OCI-LY7 (cell line): ENCODE measurements around the gene MYLK4. TPM values are rescaled to one million over a fixed set of nuclear protein-coding genes. Genes with fewer than 3 reads are reported as not detected.
"Not testable (repeated sequence)": the region's sequence is repeated elsewhere in the genome, so short reads cannot be mapped to it uniquely, and the experiment has no call there.

Source experiments
- BruUV-seq: library from RNA; stranded (reverse); fragments of 400-500 nt; replicated peaks from 2 replicates; lab custom pipeline; 2021; lab: Mats Ljungman, UMichigan
- CTCF ChIA-PET: fragments of 300-600 bp; sonication (Branson Sonifier 250); formaldehyde crosslinking; loops from one replicate; lab custom pipeline; 2022; ENCODE audit warnings: antibody characterized with exemption; ENCODE audit not compliant: unreplicated experiment; lab: Charles Lee
- POLR2A ChIA-PET: fragments of 300-600 bp; sonication (Branson Sonifier 250); formaldehyde crosslinking; loops from one replicate; lab custom pipeline; 2022; ENCODE audit warnings: antibody characterized with exemption; lab: Charles Lee
- DNase-seq: peaks from one replicate; pipeline ENCODE4 v3.0.0-alpha.2; 2015; ENCODE audit warnings: low spot score
- H2AFZ ChIP-seq: fragments of 200-600 bp; sonication (generic), shearing (Covaris generic); 2 replicates; pipeline ENCODE4 v1.6.1; 2014; ENCODE audit warnings: mild to moderate bottlenecking, antibody characterized with exemption, low read length, moderate library complexity
- H3K27ac ChIP-seq: fragments of 200-600 bp; sonication (generic); 2 replicates; pipeline ENCODE4 v1.5.1; 2014; ENCODE audit warnings: mixed run types, low read depth, mild to moderate bottlenecking, moderate library complexity, low read length, inconsistent platforms; ENCODE audit not compliant: poor library complexity, severe bottlenecking
- H3K36me3 ChIP-seq: fragments of 200-600 bp; sonication (generic); 2 replicates; pipeline ENCODE4 v1.6.1; 2014; ENCODE audit warnings: mild to moderate bottlenecking, antibody characterized with exemption, low read length, moderate library complexity, mixed read lengths; ENCODE audit not compliant: insufficient read depth
- H3K4me1 ChIP-seq: fragments of 200-600 bp; sonication (generic); 2 replicates; pipeline ENCODE4 v1.5.1; 2014; ENCODE audit warnings: mild to moderate bottlenecking, low read length; ENCODE audit not compliant: insufficient read depth, poor library complexity, severe bottlenecking
- H3K4me2 ChIP-seq: fragments of 200-600 bp; sonication (generic); 2 replicates; pipeline ENCODE4 v1.6.1; 2014; ENCODE audit warnings: mild to moderate bottlenecking, low read length
- H3K4me3 ChIP-seq: fragments of 200-600 bp; sonication (generic); 2 replicates; pipeline ENCODE4 v1.5.1; 2014; ENCODE audit warnings: mild to moderate bottlenecking, low read depth, low read length; ENCODE audit not compliant: poor library complexity, severe bottlenecking
- H3K79me2 ChIP-seq: fragments of 200-600 bp; sonication (generic); 2 replicates; pipeline ENCODE4 v1.6.1; 2016; ENCODE audit warnings: low read depth, mild to moderate bottlenecking, low read length, moderate library complexity, mixed read lengths; ENCODE audit not compliant: insufficient read depth
- H3K9me2 ChIP-seq: fragments of 200-600 bp; sonication (generic); 2 replicates; pipeline ENCODE4 v1.6.1; 2016; ENCODE audit warnings: mild to moderate bottlenecking, low read length, mixed read lengths; ENCODE audit not compliant: insufficient read depth
- H3K9me3 ChIP-seq: fragments of 200-600 bp; sonication (generic); 2 replicates; pipeline ENCODE4 v1.6.1; 2014; ENCODE audit warnings: mild to moderate bottlenecking, mixed run types, low read length, mixed read lengths
- H4K20me1 ChIP-seq: fragments of 200-600 bp; sonication (generic); 2 replicates; pipeline ENCODE4 v1.6.1; 2014; ENCODE audit warnings: mild to moderate bottlenecking, antibody characterized with exemption, low read length, moderate library complexity, mixed read lengths; ENCODE audit not compliant: insufficient read depth
- CTCF ChIP-seq: fragments of 200-600 bp; sonication (generic); conservative IDR thresholded peaks from 2 replicates; pipeline ENCODE4 v1.5.1; 2014; ENCODE audit warnings: mild to moderate bottlenecking, antibody characterized with exemption, low read length, moderate library complexity, mixed read lengths
- EZH2phosphoT487 ChIP-seq: fragments of 200-600 bp; sonication (generic); IDR thresholded peaks from 2 replicates; pipeline ENCODE4 v1.6.1; 2018; ENCODE audit warnings: low read depth, borderline replicate concordance, mild to moderate bottlenecking, mixed run types, antibody characterized with exemption, low read length, moderate library complexity, mixed read lengths
- intact Hi-C: fragments of 100-400 bp; cut with micrococcal nuclease; formaldehyde crosslinking; loops from one replicate; pipeline ENCODE4 v1.10.0; 2022; ENCODE audit not compliant: unreplicated experiment
- total RNA-seq, 2 experiments: library from RNA; depleted of rRNA in 1 of 2; stranded (reverse); fragments of >200 nt in 1 of 2; shearing (Covaris generic) in 1 of 2; gene quantifications; 2 replicates each; pipeline ENCODE4 v1.2.3, GENCODE V29; 2014 to 2022

MYLK4 gene
- total RNA-seq, 2 experiments from 2014 or later: 0.16 to 0.36 TPM

GRCh38 chr6:2763876-2764540 is 13.3 kb upstream of the MYLK4 start:
- H3K4me3 ChIP-seq: peak overlapping the region; percentile 66
- H3K79me2 ChIP-seq: peaks cover 33% of the 10 kb centered on the region
- H3K36me3 ChIP-seq: peaks cover 15% of the 10 kb centered on the region
- CTCF ChIA-PET: no interaction called here
- H3K27ac ChIP-seq: peak overlapping the region; percentile 57
- POLR2A ChIA-PET: interaction anchor here (0.8 to 1.5 kb wide), 3 partner anchors 8 to 14 kb away, joined by 3 read pairs; partner anchors contain the start of gene MYLK4
- no TSS peak for BruUV-seq
- intact Hi-C loops: loop anchor here (2.0 to 10.0 kb wide), 3 partner anchors 79 to 591 kb away; partner anchors contain the start of gene RIPK1
- H3K4me2 ChIP-seq: peak overlapping the region; percentile 80
- H4K20me1 ChIP-seq: peaks cover 19% of the 10 kb centered on the region
- peaks cover 5% of the 10 kb centered on the region; the same call in 1 of the 2 replicates for H3K9me3 ChIP-seq
- peaks cover 24% of the 10 kb centered on the region for H3K4me1 ChIP-seq
- H3K9me2 ChIP-seq: no peaks in the 10 kb centered on the region
- H2AFZ ChIP-seq: peak overlapping the region; percentile 96
- DNase-seq: no peak
- no peak for TF ChIP-seq EZH2phosphoT487
- no peak for TF ChIP-seq CTCF

GRCh38 chr6:2763345-2763841 is 12.7 kb upstream of the MYLK4 start:
- no peak overlapping the region for H3K4me2 ChIP-seq

GRCh38 chr6:2762868-2763267 is 12.1 kb upstream of the MYLK4 start:
- CTCF ChIA-PET, H4K20me1 ChIP-seq, H3K27ac ChIP-seq, H3K9me3 ChIP-seq, H3K4me3 ChIP-seq, H3K4me2 ChIP-seq, H3K36me3 ChIP-seq, BruUV-seq, H2AFZ ChIP-seq, H3K9me2 ChIP-seq: not testable (repeated sequence)
- Histone ChIP-seq H3K79me2 (peaks cover 22% of the 10 kb centered on the region), H3K4me1 (peaks cover 13% of the 10 kb centered on the region)
- POLR2A ChIA-PET: interaction anchor here (0.6 to 1.5 kb wide), 4 partner anchors 9 to 173 kb away, joined by 3 to 6 read pairs (median 3); partner anchors contain the start of gene MYLK4
- DNase-seq: peak; percentile 16
- intact Hi-C loops: loop anchor here (10.0 kb wide), 1 partner anchor 592 kb away; no protein-coding TSS in a partner anchor

More at GRCh38 chr6:2763345-2763841, 12.7 kb upstream of the MYLK4 start:
- TF ChIP-seq CTCF (no peak), EZH2phosphoT487 (no peak)
- peaks cover 5% of the 10 kb centered on the region; the same call in 1 of the 2 replicates for H3K9me3 ChIP-seq
- ChIA-PET POLR2A (interaction anchor here (0.6 to 1.5 kb wide), 5 partner anchors 8 to 174 kb away, joined by 3 read pairs; partner anchors contain the start of gene MYLK4), CTCF (no interaction called here)
- peaks cover 15% of the 10 kb centered on the region for H4K20me1 ChIP-seq
- intact Hi-C loops: loop anchor here (10.0 kb wide), 1 partner anchor 591 kb away; no protein-coding TSS in a partner anchor
- H3K4me1 ChIP-seq: peaks cover 18% of the 10 kb centered on the region
- H3K9me2 ChIP-seq: no peaks in the 10 kb centered on the region
- no TSS peak for BruUV-seq
- no peak for DNase-seq
- peaks cover 27% of the 10 kb centered on the region for H3K79me2 ChIP-seq
- H3K27ac ChIP-seq: no peak overlapping the region
- H3K4me3 ChIP-seq: no peak overlapping the region
- H2AFZ ChIP-seq: no peak overlapping the region
- peaks cover 9% of the 10 kb centered on the region for H3K36me3 ChIP-seq
